Adrenal gland (tissue), 12 donors: Measurements from ENCODE around the gene KDM6A. TPM values are rescaled to one million over a fixed set of nuclear protein-coding genes. Genes with fewer than 3 reads are reported as not detected.

Experiments used
- DNase-seq, 7 donors: peaks; one replicate each; pipeline ENCODE4 v3.0.0-alpha.2; 2019 to 2020
- H3K27ac ChIP-seq, 5 donors: fragments of 200-600 bp; sonication (generic) in 4 of 5; 1 replicate in 3 of 5; 2 replicates in 2 of 5; pipeline versions ENCODE4 v1.5.1 to v1.8.0; 2016 to 2020; ENCODE audit warnings: mild to moderate bottlenecking in 1 of 5
- H3K27me3 ChIP-seq: fragments of 200-600 bp; 2 replicates; pipeline ENCODE4 v1.8.0; 2021
- H3K36me3 ChIP-seq, 2 donors: fragments of 200-600 bp; replicated peaks in 1 of 2; 1 replicate in 1 of 2; 2 replicates in 1 of 2; pipeline versions ENCODE4 v1.5.1 to v1.8.0; 2018 to 2022
- H3K4me1 ChIP-seq, 2 donors: fragments of 200-600 bp; replicated peaks in 1 of 2; 1 replicate in 1 of 2; 2 replicates in 1 of 2; pipeline versions ENCODE4 v1.5.1 to v1.8.0; 2018 to 2021
- H3K4me3 ChIP-seq, 4 donors: fragments of 200-600 bp; sonication (generic) in 3 of 4; one replicate each; pipeline ENCODE4 v1.5.1; 2016 to 2018
- H3K9me3 ChIP-seq, 3 donors: fragments of 200-600 bp; sonication (generic) in 1 of 3; replicated peaks in 1 of 3; 1 replicate in 2 of 3; 2 replicates in 1 of 3; pipeline versions ENCODE4 v1.5.1 to v1.8.0; 2016 to 2021
- POLR2A ChIP-seq, 2 donors: fragments of 450-650 bp; IDR thresholded peaks; one replicate each; pipeline ENCODE4 v1.6.1; 2017; ENCODE audit warnings: antibody characterized with exemption in 2 of 2, mild to moderate bottlenecking in 2 of 2, moderate library complexity in 1 of 2
- WGBS, 4 donors: extraction: QIAGEN DNeasy Blood & Tissue Kit in 2 of 4; methylation state at CpG; one replicate each; pipeline versions ENCODE4 v1.1.5 to v1.1.7; 2013 to 2017; 5-methylcytosine and 5-hydroxymethylcytosine counted together
- intact Hi-C, 2 donors: fragments of 100-400 bp; cut with DNase I; formaldehyde crosslinking; loops; one replicate each; pipeline versions ENCODE4 v1.14.1 to v1.15.0; 2022 to 2023
- polyA plus RNA-seq, 3 donors: library from polyadenylated mRNA; stranded (reverse); fragments of 200-250 nt in 2 of 3; fragments of 350-450 nt in 1 of 3; fragmentation: Illumina TruSeq in 1 of 3; extraction: RNeasy Lipid Tissue Mini Kit (QIAGEN cat#74804) in 1 of 3; gene quantifications; one replicate each; pipeline ENCODE4 v1.2.3, GENCODE V29; 2013 to 2014
- total RNA-seq, 9 donors: library from RNA; depleted of rRNA in 4 of 9; stranded (reverse); fragments of >200 nt in 4 of 9; fragments of 120-200 nt in 1 of 9; fragmentation: NEBNext Ultra II Directional in 1 of 9; extraction: Animal tissue kit (Norgen Biotek cat#: 25700) in 1 of 9; gene quantifications; one replicate each; pipeline versions ENCODE4 v1.1.0 to v1.2.4, GENCODE V29; 2013 to 2023
- TF ChIP-seq, protein P1 (sequence below), 6 experiments: fragments of 450-650 bp in 4 of 6; fragments of 200-600 bp in 2 of 6; sonication (generic) in 1 of 6; IDR thresholded peaks; 1 replicate in 5 of 6; 2 replicates in 1 of 6; pipeline versions ENCODE4 v1.5.1 to v1.8.0; 2016 to 2021; ENCODE audit warnings: antibody characterized with exemption in 6 of 6, mild to moderate bottlenecking in 2 of 6, moderate library complexity in 1 of 6
- donor health status: healthy with polysubstance abuse.
- donor health status: Bipolar disorder and iron deficiency.
- donor health status: DM: yes; HTN: yes; CAD: no.
- donor health status: DM: no; HTN: no; CAD: no.
- donor health status: DM: no; HTN: no; CAD: no.
- donor health status: DM: yes; HTN: yes; CAD: no.

Gene KDM6A
- total and polyA plus RNA-seq, 12 donors: 4.1 to 37.9 (median 21.6) TPM

- Histone ChIP-seq H3K27me3 (no peaks in the 10 kb centered on the region), H3K27ac (peak overlapping the region in 4 of 5 donors; percentile 21 to 80 (median 70)), H3K4me3 (peak overlapping the region in 1 of 4 donors; percentile 36), H3K4me1 (peaks cover 12 to 39% of the 10 kb centered on the region in 2 donors), H3K9me3 (no peaks in the 10 kb centered on the region), H3K36me3 (no peaks in the 10 kb centered on the region)
- 36 to 57% (median 52%) methylated on average over 2 of the region's 2 CpGs for WGBS, 4 donors
- intact Hi-C loops: no loop called here
- no peak for TF ChIP-seq POLR2A (IDR thresholded peaks at IDR 0.05)
- DNase-seq: no peak
Observed at GRCh38 chrX:44914532-44915198, 41.7 kb downstream of the KDM6A start.

DNA sequence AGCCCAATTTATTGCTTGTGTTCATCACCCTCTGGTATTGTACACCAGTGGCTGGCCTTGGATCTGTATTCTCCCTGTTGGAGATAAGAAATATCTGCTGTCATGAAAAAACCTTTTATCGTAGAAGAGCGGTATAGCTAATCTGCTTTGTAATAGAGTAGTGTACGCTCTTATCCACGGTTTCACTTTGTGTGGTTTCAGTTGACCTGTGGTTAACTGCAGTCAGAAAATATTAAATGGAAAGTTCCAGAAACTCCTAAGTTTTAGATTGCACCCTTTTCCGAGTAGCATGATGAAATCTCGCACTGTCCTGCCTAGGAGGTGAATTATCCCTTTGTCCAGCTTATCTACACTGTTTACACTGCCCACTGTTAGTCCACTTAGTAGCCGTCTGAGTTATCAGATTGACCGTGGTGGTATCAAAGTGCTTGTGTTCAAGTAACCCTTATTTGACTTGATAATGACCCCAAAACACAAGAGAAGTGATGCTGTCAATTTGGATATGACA, 42.4 kb downstream of the KDM6A start:
- H3K27me3 ChIP-seq: no peaks in the 10 kb centered on the region
- H3K9me3 ChIP-seq: no peaks in the 10 kb centered on the region
- intact Hi-C loops: no loop called here
- peak overlapping the region in 1 of 4 donors; percentile 36 for H3K4me3 ChIP-seq
- peak overlapping the region in 4 of 5 donors; percentile 21 to 80 (median 70) for H3K27ac ChIP-seq
- peaks cover 12 to 39% of the 10 kb centered on the region in 2 donors for H3K4me1 ChIP-seq
- peak in 4 of 7 donors; percentile 27 to 41 (median 40) for DNase-seq
- whole genome bisulfite sequencing, 4 donors: 9 to 35% (median 22%) methylated on average over 8 of the region's 8 CpGs
- no peaks in the 10 kb centered on the region for H3K36me3 ChIP-seq
- TF ChIP-seq, protein P1, sequence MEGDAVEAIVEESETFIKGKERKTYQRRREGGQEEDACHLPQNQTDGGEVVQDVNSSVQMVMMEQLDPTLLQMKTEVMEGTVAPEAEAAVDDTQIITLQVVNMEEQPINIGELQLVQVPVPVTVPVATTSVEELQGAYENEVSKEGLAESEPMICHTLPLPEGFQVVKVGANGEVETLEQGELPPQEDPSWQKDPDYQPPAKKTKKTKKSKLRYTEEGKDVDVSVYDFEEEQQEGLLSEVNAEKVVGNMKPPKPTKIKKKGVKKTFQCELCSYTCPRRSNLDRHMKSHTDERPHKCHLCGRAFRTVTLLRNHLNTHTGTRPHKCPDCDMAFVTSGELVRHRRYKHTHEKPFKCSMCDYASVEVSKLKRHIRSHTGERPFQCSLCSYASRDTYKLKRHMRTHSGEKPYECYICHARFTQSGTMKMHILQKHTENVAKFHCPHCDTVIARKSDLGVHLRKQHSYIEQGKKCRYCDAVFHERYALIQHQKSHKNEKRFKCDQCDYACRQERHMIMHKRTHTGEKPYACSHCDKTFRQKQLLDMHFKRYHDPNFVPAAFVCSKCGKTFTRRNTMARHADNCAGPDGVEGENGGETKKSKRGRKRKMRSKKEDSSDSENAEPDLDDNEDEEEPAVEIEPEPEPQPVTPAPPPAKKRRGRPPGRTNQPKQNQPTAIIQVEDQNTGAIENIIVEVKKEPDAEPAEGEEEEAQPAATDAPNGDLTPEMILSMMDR (IDR thresholded peaks at IDR 0.05): no peak
- TF ChIP-seq POLR2A (IDR thresholded peaks at IDR 0.05): no peak

- Histone ChIP-seq H3K4me1 (peaks cover 12 to 51% of the 10 kb centered on the region in 2 donors), H3K27ac (no peak overlapping the region), H3K4me3 (no peak overlapping the region), H3K9me3 (no peaks in the 10 kb centered on the region), H3K27me3 (no peaks in the 10 kb centered on the region), H3K36me3 (no peaks in the 10 kb centered on the region)
- no peak for TF ChIP-seq POLR2A (IDR thresholded peaks at IDR 0.05)
- TF ChIP-seq, protein P1 (IDR thresholded peaks at IDR 0.05): no peak
- intact Hi-C loops: no loop called here
- 35 to 49% (median 41%) methylated on average over 1 of the region's 1 CpG for WGBS, 4 donors
- DNase-seq: no peak
Observed at GRCh38 chrX:44918722-44919121, 45.7 kb downstream of the KDM6A start.

DNA sequence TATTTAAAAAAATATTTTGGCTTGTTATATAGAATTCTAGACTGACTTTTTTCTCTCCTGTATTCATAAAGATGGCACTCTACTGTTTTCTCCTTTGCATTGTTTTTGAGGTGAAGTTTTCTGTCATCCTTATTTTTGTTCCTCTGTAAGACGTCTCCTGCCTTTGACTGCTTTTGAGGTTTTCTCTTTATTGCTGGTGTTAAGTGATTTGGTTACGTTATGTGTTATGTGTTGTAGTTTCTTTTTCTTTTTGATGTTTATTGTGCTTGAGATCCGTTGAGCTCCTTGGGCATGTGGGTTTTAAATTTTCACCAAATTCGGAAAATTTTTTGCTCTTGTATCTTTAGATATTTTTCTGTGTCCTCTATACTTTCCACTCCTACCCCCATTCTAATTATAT, 50.0 kb downstream of the KDM6A start:
- no peaks in the 10 kb centered on the region for H3K27me3 ChIP-seq
- intact Hi-C loops: no loop called here
- DNase-seq: no peak
- TF ChIP-seq POLR2A (IDR thresholded peaks at IDR 0.05): no peak
- TF ChIP-seq, protein P1 (IDR thresholded peaks at IDR 0.05): no peak
- H3K27ac ChIP-seq: no peak overlapping the region
- peaks cover 0 to 39% of the 10 kb centered on the region in 2 donors for H3K4me1 ChIP-seq
- no peak overlapping the region for H3K4me3 ChIP-seq
- no peaks in the 10 kb centered on the region for H3K36me3 ChIP-seq
- 83 to 89% (median 86%) methylated on average over 4 of the region's 4 CpGs for WGBS, 4 donors
- H3K9me3 ChIP-seq: no peaks in the 10 kb centered on the region
